C4-2B (cell line): ENCODE measurements around the gene DSC1.

Experiments
- ZFX ChIP-seq: fragments of 450-650 bp; IDR thresholded peaks from 2 replicates; pipeline ENCODE4 v1.6.1; 2017
- TF ChIP-seq, protein P1 (sequence below): fragments of 450-650 bp; conservative IDR thresholded peaks from 2 replicates; pipeline ENCODE4 v1.5.1; 2017; ENCODE audit warnings: mild to moderate bottlenecking

DNA sequence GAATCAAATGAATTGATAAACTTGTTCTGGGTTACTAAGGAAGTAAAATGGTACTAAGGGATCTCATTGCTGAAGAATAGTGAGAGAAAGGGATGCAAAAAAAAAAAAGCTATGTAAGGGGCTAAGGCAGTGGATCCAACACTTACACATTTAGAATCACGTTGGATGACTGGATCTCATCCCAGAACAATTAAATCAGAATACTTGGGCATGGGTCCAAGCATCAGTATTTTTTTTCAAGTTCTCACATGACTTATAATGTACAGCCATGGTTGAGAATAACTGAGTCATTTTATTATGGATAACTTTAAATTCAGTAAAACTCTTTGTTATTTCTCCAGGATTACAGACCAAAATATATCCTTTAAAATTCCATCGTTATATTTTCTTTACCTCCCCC lies 8.5 kb downstream of the DSC1 start:
- TF ChIP-seq, protein P1, sequence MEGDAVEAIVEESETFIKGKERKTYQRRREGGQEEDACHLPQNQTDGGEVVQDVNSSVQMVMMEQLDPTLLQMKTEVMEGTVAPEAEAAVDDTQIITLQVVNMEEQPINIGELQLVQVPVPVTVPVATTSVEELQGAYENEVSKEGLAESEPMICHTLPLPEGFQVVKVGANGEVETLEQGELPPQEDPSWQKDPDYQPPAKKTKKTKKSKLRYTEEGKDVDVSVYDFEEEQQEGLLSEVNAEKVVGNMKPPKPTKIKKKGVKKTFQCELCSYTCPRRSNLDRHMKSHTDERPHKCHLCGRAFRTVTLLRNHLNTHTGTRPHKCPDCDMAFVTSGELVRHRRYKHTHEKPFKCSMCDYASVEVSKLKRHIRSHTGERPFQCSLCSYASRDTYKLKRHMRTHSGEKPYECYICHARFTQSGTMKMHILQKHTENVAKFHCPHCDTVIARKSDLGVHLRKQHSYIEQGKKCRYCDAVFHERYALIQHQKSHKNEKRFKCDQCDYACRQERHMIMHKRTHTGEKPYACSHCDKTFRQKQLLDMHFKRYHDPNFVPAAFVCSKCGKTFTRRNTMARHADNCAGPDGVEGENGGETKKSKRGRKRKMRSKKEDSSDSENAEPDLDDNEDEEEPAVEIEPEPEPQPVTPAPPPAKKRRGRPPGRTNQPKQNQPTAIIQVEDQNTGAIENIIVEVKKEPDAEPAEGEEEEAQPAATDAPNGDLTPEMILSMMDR = no peak
- no peak for TF ChIP-seq ZFX
